GM12891 (cell line): ENCODE results near the gene CX3CL1.

Source experiments
- POLR2A ChIP-seq: IDR thresholded peaks from 2 replicates; pipeline ENCODE4 v1.6.1; 2011; ENCODE audit warnings: low read depth, low read length, control low read depth
- POLR2AphosphoS5 ChIP-seq: IDR thresholded peaks from 2 replicates; pipeline ENCODE4 v1.6.1; 2011; ENCODE audit warnings: low read depth, low read length, control low read depth
- TAF1 ChIP-seq: IDR thresholded peaks from 2 replicates; pipeline ENCODE4 v1.6.1; 2011; ENCODE audit warnings: low read depth, low read length, control low read depth

DNA sequence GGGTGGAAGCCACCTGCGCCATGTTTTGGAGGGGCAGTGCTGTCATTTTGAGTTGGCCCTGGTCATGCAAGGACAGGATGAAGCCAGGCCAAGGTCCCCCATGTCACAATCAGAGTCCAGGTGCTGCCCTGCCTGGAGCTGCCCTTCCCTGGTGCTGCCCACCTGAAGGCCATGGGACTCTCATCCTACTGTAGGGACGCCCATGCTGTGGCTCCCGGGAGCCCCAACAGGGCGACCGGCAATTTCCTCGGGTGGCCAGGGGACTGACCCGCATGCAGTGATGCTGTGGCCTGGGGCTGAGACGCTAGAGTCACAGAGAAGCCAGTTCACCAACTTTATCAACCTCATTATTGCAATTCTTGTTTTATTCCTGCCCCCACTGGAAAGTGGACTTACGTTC, 40.3 kb downstream of the CX3CL1 start:
- TF ChIP-seq POLR2A (no peak), POLR2AphosphoS5 (no peak), TAF1 (no peak)
